Left hindlimb (tissue), 1 donor: ENCODE data around the gene TRIP12.
"Not testable (repeated sequence)": the region's sequence is repeated elsewhere in the genome, so short reads cannot be mapped to it uniquely, and the experiment has no call there.

Source experiments
- DNase-seq: peaks from one replicate; pipeline ENCODE4 v3.0.0-alpha.2; 2018

The TRIP12 gene

GRCh38 chr2:229752970-229753729 lies 168.7 kb downstream of the TRIP12 start:
- no peak for DNase-seq

- DNase-seq: no peak
These were observed 172.0 kb downstream of the TRIP12 start for GRCh38 chr2:229749779-229750178.

- no peak for DNase-seq
These were observed 172.9 kb downstream of the TRIP12 start for GRCh38 chr2:229748950-229749349.

- DNase-seq: not testable (repeated sequence)
These were observed 179.1 kb downstream of the TRIP12 start for GRCh38 chr2:229742691-229743090.

- DNase-seq: no peak
These were observed 181.5 kb downstream of the TRIP12 start for GRCh38 chr2:229740279-229740678.

- DNase-seq: no peak
These were observed 183.7 kb downstream of the TRIP12 start for GRCh38 chr2:229738024-229738625.

GRCh38 chr2:229734410-229734809 lies 187.4 kb downstream of the TRIP12 start:
- DNase-seq: no peak

- DNase-seq: no peak
These were observed 188.1 kb downstream of the TRIP12 start for GRCh38 chr2:229733611-229734245.

- DNase-seq: no peak
These were observed 188.9 kb downstream of the TRIP12 start for GRCh38 chr2:229732897-229733296.

- DNase-seq: no peak
These were observed 189.9 kb downstream of the TRIP12 start for GRCh38 chr2:229731916-229732315.

GRCh38 chr2:229731363-229731762 lies 190.4 kb downstream of the TRIP12 start:
- no peak for DNase-seq

GRCh38 chr2:229728370-229728769 lies 193.4 kb downstream of the TRIP12 start:
- no peak for DNase-seq

GRCh38 chr2:229726643-229727042 lies 195.2 kb downstream of the TRIP12 start:
- no peak for DNase-seq

GRCh38 chr2:229725716-229726574 lies 195.9 kb downstream of the TRIP12 start:
- no peak for DNase-seq

GRCh38 chr2:229723192-229723591 lies 198.6 kb downstream of the TRIP12 start:
- DNase-seq: not testable (repeated sequence)

GRCh38 chr2:229719926-229720647 lies 201.7 kb downstream of the TRIP12 start:
- DNase-seq: no peak

GRCh38 chr2:229718057-229718456 lies 203.8 kb downstream of the TRIP12 start:
- DNase-seq: no peak

- DNase-seq: no peak
These were observed 205.8 kb downstream of the TRIP12 start for GRCh38 chr2:229715895-229716507.

GRCh38 chr2:229714736-229715541 lies 206.9 kb downstream of the TRIP12 start:
- DNase-seq: peak; percentile 74

GRCh38 chr2:229714080-229714735 lies 207.6 kb downstream of the TRIP12 start, which contains the start of gene DNER:
Gene DNER (minus strand): TSS chr2:229714555. CDS start chr2:229714423, 132 bp downstream.
- peak; percentile 37 for DNase-seq
